DMS114 treated with DMSO at 0.1 percent for 48 hours (cell line): Measurements from ENCODE around the gene UBL7.

Experiments
- DNase-seq: peaks from one replicate; lab custom pipeline; 2025; ENCODE audit not compliant: unreplicated experiment; lab: John Stamatoyannopoulos, UW

The UBL7 gene

GRCh38 chr15:74409225-74409624, 51.7 kb downstream of the UBL7 start:
- DNase-seq = no peak

- DNase-seq = no peak
Observed at GRCh38 chr15:74408815-74409214, 52.1 kb downstream of the UBL7 start.

- no peak for DNase-seq
Observed at GRCh38 chr15:74408385-74408784, 52.6 kb downstream of the UBL7 start.

GRCh38 chr15:74406992-74407705, 53.8 kb downstream of the UBL7 start:
- no peak for DNase-seq

- no peak for DNase-seq
Observed at GRCh38 chr15:74406517-74406916, 54.4 kb downstream of the UBL7 start.

- DNase-seq = no peak
Observed at GRCh38 chr15:74405823-74406222, 55.1 kb downstream of the UBL7 start.

GRCh38 chr15:74403991-74404563, 56.9 kb downstream of the UBL7 start:
- DNase-seq = no peak

GRCh38 chr15:74403588-74403919, 57.4 kb downstream of the UBL7 start:
- DNase-seq = no peak

GRCh38 chr15:74402873-74403587, 57.9 kb downstream of the UBL7 start:
- DNase-seq = no peak

- DNase-seq = no peak
Observed at GRCh38 chr15:74402337-74402841, 58.6 kb downstream of the UBL7 start.

- no peak for DNase-seq
Observed at GRCh38 chr15:74400915-74401757, 59.8 kb downstream of the UBL7 start.

GRCh38 chr15:74400313-74400860, 60.6 kb downstream of the UBL7 start:
- no peak for DNase-seq

GRCh38 chr15:74399511-74400312, 61.2 kb downstream of the UBL7 start:
- no peak for DNase-seq

GRCh38 chr15:74399100-74399499, 61.9 kb downstream of the UBL7 start:
- DNase-seq = no peak

- DNase-seq = no peak
Observed at GRCh38 chr15:74398183-74398582, 62.8 kb downstream of the UBL7 start.

- DNase-seq = no peak
Observed at GRCh38 chr15:74397239-74398068, 63.5 kb downstream of the UBL7 start.

- DNase-seq = no peak
Observed at GRCh38 chr15:74396445-74397238, 64.3 kb downstream of the UBL7 start.

- DNase-seq = no peak
Observed at GRCh38 chr15:74396146-74396438, 64.9 kb downstream of the UBL7 start.
